Aorta (tissue), 5 donors: ENCODE data around the gene PUM2. TPM values are rescaled to one million over a fixed set of nuclear protein-coding genes. Genes with fewer than 3 reads are reported as not detected.

Source experiments
- ATAC-seq: fragments of 200-7000 bp; cut with Tn5 transposase; one replicate; pipeline ENCODE4 v1.9.1; 2022; ENCODE audit warnings: moderate library complexity; ENCODE audit not compliant: low FRiP score
- DNase-seq, 2 donors: peaks; one replicate each; pipeline ENCODE4 v3.0.0-alpha.2; 2020
- H3K27ac ChIP-seq, 2 donors: one replicate each; pipeline ENCODE4 v1.5.1; 2013; ENCODE audit warnings: low read length in 2 of 2, mild to moderate bottlenecking in 2 of 2, moderate library complexity in 2 of 2, control low read depth in 1 of 2, inconsistent platforms in 1 of 2, low read depth in 1 of 2
- H3K27me3 ChIP-seq, 2 donors: one replicate each; pipeline ENCODE4 v1.6.1; 2013; ENCODE audit warnings: control low read depth in 1 of 2, low read length in 1 of 2, mild to moderate bottlenecking in 1 of 2, moderate library complexity in 1 of 2; ENCODE audit not compliant: insufficient read depth in 2 of 2, control insufficient read depth in 1 of 2
- H3K36me3 ChIP-seq, 2 donors: one replicate each; pipeline ENCODE4 v1.6.1; 2013; ENCODE audit warnings: control low read depth in 1 of 2, low read length in 1 of 2, mild to moderate bottlenecking in 1 of 2; ENCODE audit not compliant: insufficient read depth in 2 of 2, control insufficient read depth in 1 of 2
- H3K4me1 ChIP-seq, 2 donors: one replicate each; pipeline ENCODE4 v1.6.1; 2013; ENCODE audit warnings: low read length in 2 of 2, control low read depth in 1 of 2, mild to moderate bottlenecking in 1 of 2, moderate library complexity in 1 of 2; ENCODE audit not compliant: insufficient read depth in 2 of 2, control insufficient read depth in 1 of 2
- H3K4me3 ChIP-seq, 2 donors: one replicate each; pipeline ENCODE4 v1.5.1; 2013; ENCODE audit warnings: low read length in 2 of 2, control low read depth in 1 of 2, mild to moderate bottlenecking in 1 of 2
- H3K9me3 ChIP-seq: one replicate; pipeline ENCODE4 v1.6.1; 2013; ENCODE audit warnings: mild to moderate bottlenecking, low read length; ENCODE audit not compliant: control insufficient read depth
- WGBS, 2 donors: extraction: QIAGEN DNeasy Blood & Tissue Kit; methylation state at CpG; one replicate each; pipeline ENCODE4 v1.1.7; 2013; 5-methylcytosine and 5-hydroxymethylcytosine counted together
- intact Hi-C, 2 donors: fragments of 100-400 bp; cut with DNase I; formaldehyde crosslinking; loops; one replicate each; pipeline versions ENCODE4 v1.14.2 to v1.15.0; 2022
- long read RNA-seq, 2 donors: library from polyadenylated mRNA; unstranded; transcript quantifications; one replicate each; pipeline ENCODE4 v2.0.0, GENCODE V29; 2020 to 2021
- polyA plus RNA-seq, 2 donors: library from polyadenylated mRNA; stranded (reverse); fragments of 200-250 nt; gene quantifications; one replicate each; pipeline ENCODE4 v1.2.3, GENCODE V29; 2013
- total RNA-seq, 2 donors: library from RNA; stranded (reverse); fragmentation: NEBNext Ultra II Directional; extraction: Animal tissue kit (Norgen Biotek cat#: 25700); gene quantifications; one replicate each; pipeline ENCODE4 v1.2.1, GENCODE V29; 2021
- donor health status: healthy with polysubstance abuse.
- donor health status: Bipolar disorder and iron deficiency.
- donor health status: DM: no; HTN: no; CAD: no.
- donor health status: DM: no; HTN: no; CAD: no.
- donor health status: DM: yes; HTN: yes; CAD: no.

Gene PUM2
- total RNA-seq, result 100 to 1,000 TPM in 1 of 2 donors, 10 to 100 TPM in 1; 91.5 to 104 TPM
- 10 to 100 TPM; 21.3 to 23.0 TPM for polyA plus RNA-seq
- long read RNA-seq, donor 1, partial matches to known transcripts, result 5 of 13 reads
- long read RNA-seq, donor 1, other reads (novel, unspliced or antisense), result 8 of 13 reads
- long read RNA-seq, donor 2, partial matches to known transcripts, result 5 of 19 reads
- long read RNA-seq, donor 2, other reads (novel, unspliced or antisense), result 14 of 19 reads

- Histone ChIP-seq H3K27ac (peak within 1 kb of the TSS in 1 of 2 donors; percentile 66), H3K27me3 (no peaks in the 10 kb centered on the region), H3K4me3 (peak within 1 kb of the TSS; percentile 83 to 88), H3K9me3 (no peaks in the 10 kb centered on the region), H3K36me3 (no peaks in the 10 kb centered on the region), H3K4me1 (peaks cover 0 to 2% of the 10 kb centered on the region in 2 donors)
- DNase-seq, result peak; percentile 93 to 96
- WGBS, 2 donors, result 1% methylated on average over 40 to 70 of the region's 70 CpGs
- intact Hi-C loops, result loop anchor here in 1 of 2 donors (5.0 kb wide), 1 partner anchor 291 kb away; no protein-coding TSS in a partner anchor
- peak; percentile 98 for ATAC-seq
Measured at GRCh38 chr2:20350753-20351554, at the start of gene PUM2. Gene PUM2 (minus strand): TSS chr2:20350844. CDS start chr2:20327360, 23,484 bp downstream.

DNA sequence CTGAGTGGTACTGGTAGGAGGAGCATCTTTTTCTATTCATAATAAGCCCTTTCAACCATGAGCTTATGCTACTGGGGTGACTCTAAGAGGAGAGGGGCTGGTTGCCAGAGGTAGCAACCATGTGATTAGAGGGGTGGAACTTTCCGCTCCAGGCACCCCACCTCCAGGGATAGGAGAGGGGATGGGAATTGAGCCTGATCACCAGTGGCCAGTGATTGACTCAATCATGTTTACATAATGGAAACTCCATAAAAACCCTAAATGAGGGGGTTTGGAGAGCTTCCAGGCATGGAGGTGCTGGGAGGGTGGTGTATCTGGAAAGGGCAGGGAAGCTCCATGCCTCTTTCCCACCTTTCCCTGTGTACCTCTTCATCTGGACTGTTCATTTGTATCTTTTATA is 49.7 kb upstream of the PUM2 start:
- no peaks in the 10 kb centered on the region for H3K9me3 ChIP-seq
- H3K27me3 ChIP-seq, result no peaks in the 10 kb centered on the region
- 79 to 97% methylated on average over 1 of the region's 1 CpG for WGBS, 2 donors
- no peak overlapping the region for H3K27ac ChIP-seq
- DNase-seq (no peak), ATAC-seq (no peak)
- H3K4me1 ChIP-seq, result no peaks in the 10 kb centered on the region
- no peak overlapping the region for H3K4me3 ChIP-seq
- no peaks in the 10 kb centered on the region for H3K36me3 ChIP-seq
- intact Hi-C loops, result no loop called here

DNA sequence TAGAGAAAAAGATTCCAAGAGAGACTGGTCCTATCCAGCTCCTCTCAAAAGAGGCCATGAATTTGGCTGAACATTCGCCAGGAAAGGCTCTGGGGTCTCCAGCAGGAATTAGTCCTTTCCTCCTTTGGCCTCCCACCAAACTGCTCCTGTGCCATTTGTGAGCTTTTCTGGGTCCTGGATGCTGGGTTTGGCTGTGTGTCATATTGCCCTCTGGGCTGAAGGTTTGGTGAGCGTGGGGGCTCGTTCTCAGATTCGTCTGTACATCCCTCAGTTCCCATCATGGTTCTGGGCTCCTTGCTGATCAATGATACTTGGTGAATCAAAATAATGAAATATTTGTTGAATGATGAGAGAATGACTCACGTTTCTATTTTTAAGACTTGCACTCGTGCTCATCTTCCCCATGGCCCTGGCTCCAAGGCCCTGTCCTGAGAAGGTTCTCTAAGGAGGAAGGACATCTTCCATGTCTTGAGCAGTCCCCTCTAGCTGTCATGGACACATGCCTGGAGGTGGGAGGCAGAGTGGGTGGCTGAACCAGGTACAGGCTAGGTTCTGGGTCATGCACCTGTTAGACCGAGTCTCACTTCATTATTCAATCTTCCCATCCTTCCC is 48.4 kb upstream of the PUM2 start:
- intact Hi-C loops, result no loop called here
- 81 to 87% methylated on average over 7 of the region's 7 CpGs for WGBS, 2 donors
- DNase-seq, result peak in 1 of 2 donors; percentile 19
- H3K27me3 ChIP-seq, result no peaks in the 10 kb centered on the region
- no peaks in the 10 kb centered on the region for H3K36me3 ChIP-seq
- no peak for ATAC-seq
- H3K4me3 ChIP-seq, result no peak overlapping the region
- no peak overlapping the region for H3K27ac ChIP-seq
- H3K4me1 ChIP-seq, result no peaks in the 10 kb centered on the region
- no peaks in the 10 kb centered on the region for H3K9me3 ChIP-seq

DNA sequence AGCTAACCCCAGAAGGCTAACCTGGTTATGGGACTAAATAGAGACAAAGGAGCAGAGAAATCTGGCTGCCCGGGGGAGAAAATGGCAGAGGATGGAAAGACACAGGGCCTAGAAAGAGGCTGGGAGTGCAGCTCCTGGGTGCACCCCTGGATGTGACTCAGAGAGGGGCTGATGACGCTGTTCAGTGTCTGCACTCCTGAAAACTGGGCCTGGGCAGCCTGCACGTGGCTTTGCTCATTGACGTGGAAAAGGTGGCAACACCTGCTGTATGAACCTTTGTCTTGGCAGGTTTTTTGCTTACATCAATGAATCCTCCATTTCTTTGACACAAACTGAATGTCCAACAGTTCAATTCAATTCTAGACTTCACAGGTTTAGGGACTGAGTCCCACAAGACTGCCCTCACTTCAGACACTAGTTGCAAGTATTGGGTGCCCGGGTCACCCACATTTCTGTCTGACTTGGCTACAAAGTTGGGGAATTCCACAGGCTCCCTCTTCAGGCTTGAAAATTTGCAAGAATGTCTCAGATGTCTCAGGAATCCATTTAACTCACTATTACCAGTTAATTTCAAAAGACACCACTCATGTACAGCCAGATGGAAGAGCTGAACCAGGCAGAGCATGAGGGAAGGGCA is 47.3 kb upstream of the PUM2 start:
- no peaks in the 10 kb centered on the region for H3K4me1 ChIP-seq
- no peaks in the 10 kb centered on the region for H3K9me3 ChIP-seq
- no peaks in the 10 kb centered on the region for H3K36me3 ChIP-seq
- no peak for ATAC-seq
- WGBS, 2 donors, result 94 to 95% methylated on average over 5 of the region's 5 CpGs
- intact Hi-C loops, result no loop called here
- no peak overlapping the region for H3K4me3 ChIP-seq
- no peak overlapping the region for H3K27ac ChIP-seq
- no peak for DNase-seq
- H3K27me3 ChIP-seq, result no peaks in the 10 kb centered on the region

DNA sequence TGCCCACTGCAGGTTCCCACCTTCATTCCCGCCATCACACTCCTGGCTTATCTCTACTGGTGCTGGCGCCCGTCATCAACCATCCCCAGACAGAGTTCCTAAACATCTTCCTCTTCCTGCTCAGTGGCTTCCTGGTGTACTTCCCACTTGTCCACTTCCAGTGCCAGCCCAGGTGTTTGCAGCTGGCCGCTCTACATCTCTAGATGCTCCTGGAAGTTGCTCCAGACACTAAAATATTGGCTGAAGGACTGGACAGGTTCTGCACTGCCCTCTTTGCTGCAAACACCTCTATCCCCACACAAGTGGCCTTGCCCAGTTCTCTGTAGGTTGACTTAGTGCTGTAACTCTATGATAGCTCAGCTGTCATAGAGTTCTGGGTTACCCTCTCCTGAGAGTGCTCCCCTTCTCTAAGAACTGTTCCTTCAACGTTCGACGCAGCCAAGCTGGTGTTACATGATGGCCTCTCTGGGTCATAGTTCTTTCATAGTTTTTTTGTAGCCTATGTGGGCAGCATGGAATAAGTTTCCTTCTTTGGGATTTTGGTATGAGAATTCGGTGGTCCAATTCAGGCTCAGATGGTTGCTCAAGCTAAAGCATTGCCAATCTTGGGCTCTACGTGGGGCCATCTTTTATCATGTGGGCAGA is 45.8 kb upstream of the PUM2 start:
- DNase-seq (no peak), ATAC-seq (no peak)
- no peaks in the 10 kb centered on the region for H3K9me3 ChIP-seq
- no peaks in the 10 kb centered on the region for H3K36me3 ChIP-seq
- 86 to 92% methylated on average over 9 of the region's 9 CpGs for WGBS, 2 donors
- H3K4me3 ChIP-seq, result no peak overlapping the region
- intact Hi-C loops, result no loop called here
- H3K27ac ChIP-seq, result no peak overlapping the region
- no peaks in the 10 kb centered on the region for H3K4me1 ChIP-seq
- H3K27me3 ChIP-seq, result no peaks in the 10 kb centered on the region

GRCh38 chr2:20393986-20394385 is 43.3 kb upstream of the PUM2 start:
- no peaks in the 10 kb centered on the region for H3K36me3 ChIP-seq
- WGBS, 2 donors, result 93 to 94% methylated on average over 4 of the region's 4 CpGs
- ATAC-seq (no peak), DNase-seq (no peak)
- H3K9me3 ChIP-seq, result no peaks in the 10 kb centered on the region
- H3K27ac ChIP-seq, result no peak overlapping the region
- intact Hi-C loops, result no loop called here
- no peaks in the 10 kb centered on the region for H3K4me1 ChIP-seq
- H3K4me3 ChIP-seq, result no peak overlapping the region
- no peaks in the 10 kb centered on the region for H3K27me3 ChIP-seq

DNA sequence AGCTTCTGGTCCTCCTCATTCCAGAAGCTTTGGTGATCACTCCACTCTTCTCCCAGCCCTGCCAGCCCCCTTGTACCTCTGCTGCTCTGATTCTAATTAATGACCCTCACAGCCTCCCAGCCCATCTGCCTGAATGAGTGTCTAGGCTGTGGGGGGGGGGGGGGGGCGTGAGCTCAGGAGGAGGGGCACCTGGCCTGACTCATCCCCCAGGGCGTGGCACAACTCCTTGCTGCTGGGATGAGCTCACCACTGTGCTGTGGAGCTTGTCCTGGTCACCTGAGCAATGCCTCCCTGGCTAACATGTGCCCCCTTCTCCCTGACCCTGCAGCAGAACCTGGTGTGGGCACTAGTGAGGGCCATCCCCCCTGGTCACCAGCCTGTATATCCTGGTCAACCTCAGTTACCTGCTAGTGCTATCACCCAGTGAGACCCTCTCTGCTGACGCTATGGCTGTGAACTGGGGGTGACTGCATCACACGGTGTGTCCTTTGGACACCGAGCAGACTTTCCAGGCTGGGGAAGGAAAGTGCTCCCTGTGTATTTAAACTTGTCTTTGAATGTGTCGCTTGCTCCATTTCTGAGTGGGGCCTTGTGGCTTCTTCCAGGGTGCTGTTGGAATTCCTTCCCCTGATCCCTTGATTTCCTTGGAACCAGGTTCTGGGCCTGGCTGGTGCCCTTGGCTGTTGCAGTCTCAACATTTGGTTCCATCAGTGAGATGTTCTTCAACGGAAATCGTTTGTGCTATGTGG is 41.5 kb upstream of the PUM2 start:
- intact Hi-C loops, result no loop called here

More for the DNA sequence above, 41.5 kb upstream of the PUM2 start:
- no peaks in the 10 kb centered on the region for H3K36me3 ChIP-seq
- ATAC-seq, result no peak
- H3K9me3 ChIP-seq, result no peaks in the 10 kb centered on the region
- no peaks in the 10 kb centered on the region for H3K27me3 ChIP-seq
- H3K4me1 ChIP-seq, result no peaks in the 10 kb centered on the region
- 93 to 95% methylated on average over 8 of the region's 8 CpGs for WGBS, 2 donors
- no peak overlapping the region for H3K27ac ChIP-seq
- DNase-seq, result no peak
- no peak overlapping the region for H3K4me3 ChIP-seq
